OCI-LY7 (cell line): Measurements from ENCODE around the gene DALRD3.

Source experiments
- CTCF ChIP-seq: fragments of 200-600 bp; sonication (generic); conservative IDR thresholded peaks from 2 replicates; pipeline ENCODE4 v1.5.1; 2014; ENCODE audit warnings: mild to moderate bottlenecking, antibody characterized with exemption, low read length, moderate library complexity, mixed read lengths
- EZH2phosphoT487 ChIP-seq: fragments of 200-600 bp; sonication (generic); IDR thresholded peaks from 2 replicates; pipeline ENCODE4 v1.6.1; 2018; ENCODE audit warnings: low read depth, borderline replicate concordance, mild to moderate bottlenecking, mixed run types, antibody characterized with exemption, low read length, moderate library complexity, mixed read lengths

- TF ChIP-seq CTCF, result no peak
- no peak for TF ChIP-seq EZH2phosphoT487
Measured at GRCh38 chr3:49009396-49009795, 9.0 kb downstream of the DALRD3 start.
